Neuronal stem cell (in vitro differentiated cells): ENCODE results near the gene UTP25.

Source experiments
- DNase-seq: peaks from one replicate; pipeline ENCODE4 v3.0.0-alpha.2; 2013; ENCODE audit warnings: low spot score
- H2AFZ ChIP-seq: one replicate; pipeline ENCODE4 v1.6.1; 2013; ENCODE audit warnings: mild to moderate bottlenecking, low read length, inconsistent platforms
- H2AK5ac ChIP-seq: 2 replicates; pipeline ENCODE4 v1.6.1; 2013; ENCODE audit warnings: low read depth, mild to moderate bottlenecking, inconsistent platforms, low read length, moderate library complexity, mixed read lengths
- H2BK120ac ChIP-seq: 2 replicates; pipeline ENCODE4 v1.6.1; 2013; ENCODE audit warnings: low read depth, mild to moderate bottlenecking, inconsistent platforms, low read length, moderate library complexity, mixed read lengths
- H2BK12ac ChIP-seq: one replicate; pipeline ENCODE4 v1.6.1; 2013; ENCODE audit warnings: low read length, inconsistent platforms
- H2BK15ac ChIP-seq: 2 replicates; pipeline ENCODE4 v1.6.1; 2013; ENCODE audit warnings: mild to moderate bottlenecking, low read length, inconsistent platforms, mixed read lengths
- H2BK5ac ChIP-seq: one replicate; pipeline ENCODE4 v1.6.1; 2013; ENCODE audit warnings: inconsistent platforms, mild to moderate bottlenecking, low read length, moderate library complexity
- H3K14ac ChIP-seq: one replicate; pipeline ENCODE4 v1.6.1; 2013; ENCODE audit warnings: low read length, inconsistent platforms
- H3K18ac ChIP-seq: 2 replicates; pipeline ENCODE4 v1.6.1; 2013; ENCODE audit warnings: low read length, inconsistent platforms
- H3K23ac ChIP-seq: 2 replicates; pipeline ENCODE4 v1.6.1; 2013; ENCODE audit warnings: low read depth, mild to moderate bottlenecking, mixed read lengths, low read length, inconsistent platforms; ENCODE audit not compliant: poor library complexity
- H3K27ac ChIP-seq: replicated peaks from 3 replicates; pipeline ENCODE4 v1.5.1; 2013; ENCODE audit warnings: low read length, inconsistent platforms
- H3K27me3 ChIP-seq, 3 experiments: 2 replicates each; pipeline ENCODE4 v1.6.1; 2013; ENCODE audit warnings: low read length in 3 of 3, mild to moderate bottlenecking in 2 of 3, inconsistent platforms in 1 of 3, low read depth in 1 of 3, mixed read lengths in 1 of 3, moderate library complexity in 1 of 3; ENCODE audit not compliant: control insufficient read depth in 3 of 3, insufficient read depth in 3 of 3
- H3K36me3 ChIP-seq, 2 donors: replicated peaks in 1 of 2; 2 replicates each; pipeline ENCODE4 v1.6.1; 2013; ENCODE audit warnings: low read length in 2 of 2; ENCODE audit not compliant: control insufficient read depth in 2 of 2, insufficient read depth in 2 of 2
- H3K4ac ChIP-seq: 2 replicates; pipeline ENCODE4 v1.6.1; 2013; ENCODE audit warnings: inconsistent platforms, mild to moderate bottlenecking, low read length, moderate library complexity
- H3K4me1 ChIP-seq, 2 donors: 1 replicate in 1 of 2; 2 replicates in 1 of 2; pipeline ENCODE4 v1.6.1; 2013; ENCODE audit warnings: low read length in 2 of 2, low read depth in 1 of 2; ENCODE audit not compliant: control insufficient read depth in 2 of 2, insufficient read depth in 1 of 2
- H3K4me2 ChIP-seq: one replicate; pipeline ENCODE4 v1.6.1; 2013; ENCODE audit warnings: mild to moderate bottlenecking, low read length, inconsistent platforms; ENCODE audit not compliant: insufficient read depth, poor library complexity, severe bottlenecking
- H3K4me3 ChIP-seq, 2 donors: 2 replicates each; pipeline ENCODE4 v1.5.1; 2013; ENCODE audit warnings: low read length in 2 of 2, mild to moderate bottlenecking in 2 of 2, inconsistent platforms in 1 of 2, moderate library complexity in 1 of 2
- H3K79me1 ChIP-seq: one replicate; pipeline ENCODE4 v1.6.1; 2013; ENCODE audit warnings: low read depth, mild to moderate bottlenecking, inconsistent platforms, low read length, moderate library complexity
- H3K9ac ChIP-seq: one replicate; pipeline ENCODE4 v1.6.1; 2013; ENCODE audit warnings: mild to moderate bottlenecking, low read depth, low read length, inconsistent platforms; ENCODE audit not compliant: poor library complexity
- H3K9me3 ChIP-seq, 2 donors: replicated peaks in 1 of 2; 2 replicates each; pipeline versions ENCODE3 to v1.6.1; 2013; ENCODE audit warnings: low read length in 2 of 2, mild to moderate bottlenecking in 2 of 2, inconsistent platforms in 1 of 2, low read depth in 1 of 2, mixed read lengths in 1 of 2, moderate library complexity in 1 of 2; ENCODE audit not compliant: control insufficient read depth in 2 of 2, insufficient read depth in 1 of 2
- H4K8ac ChIP-seq: one replicate; pipeline ENCODE4 v1.6.1; 2013; ENCODE audit warnings: low read depth, mild to moderate bottlenecking, inconsistent platforms, low read length, moderate library complexity
- H4K91ac ChIP-seq: one replicate; pipeline ENCODE4 v1.6.1; 2013; ENCODE audit warnings: low read length, low read depth, mild to moderate bottlenecking, inconsistent platforms; ENCODE audit not compliant: poor library complexity
- WGBS, 2 donors: extraction: QIAGEN DNeasy Blood & Tissue Kit; methylation state at CpG; one replicate each; pipeline ENCODE4 v1.1.7; 2013; ENCODE audit warnings: missing lambda C conversion rate in 2 of 2, mixed read lengths in 1 of 2; ENCODE audit not compliant: insufficient read length in 2 of 2, insufficient replicate concordance in 1 of 2; ENCODE audit errors: extremely low coverage in 2 of 2; 5-methylcytosine and 5-hydroxymethylcytosine counted together

Gene UTP25

DNA sequence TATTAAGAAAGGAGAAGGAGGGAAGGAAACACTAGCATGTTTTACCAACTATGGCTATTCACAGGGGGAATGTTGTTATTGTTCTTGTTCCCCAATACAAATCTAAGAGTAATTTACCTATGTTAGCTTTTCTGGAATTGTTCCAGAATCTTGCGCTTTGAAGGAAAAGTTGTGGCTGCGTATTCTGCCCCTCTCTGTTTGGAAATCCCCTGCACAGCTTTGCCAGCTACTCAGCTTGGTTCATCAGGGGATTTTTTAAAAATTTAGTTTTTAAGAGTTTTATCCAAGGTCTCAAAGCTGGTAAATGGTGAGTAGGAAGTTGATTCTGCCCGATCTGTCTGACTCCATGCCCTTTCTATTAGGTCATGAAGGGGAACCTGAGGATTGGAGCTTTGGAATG is 12.3 kb upstream of the UTP25 start:
- Histone ChIP-seq H2BK15ac (no peak overlapping the region), H3K18ac (no peak overlapping the region), H3K4ac (no peak overlapping the region), H2AFZ (no peak overlapping the region), H3K9ac (no peak overlapping the region), H4K91ac (no peak overlapping the region), H3K27me3 (peaks cover 0 to 48% (median 0%) of the 10 kb centered on the region in 3 experiments), H3K4me2 (no peak overlapping the region), H3K27ac (no peak overlapping the region), H3K23ac (no peak overlapping the region), H2AK5ac (no peak overlapping the region), H3K14ac (no peak overlapping the region), H3K9me3 (no peaks in the 10 kb centered on the region), H3K79me1 (no peaks in the 10 kb centered on the region), H3K4me1 (peaks cover 3 to 4% of the 10 kb centered on the region in 2 donors), H2BK120ac (no peak overlapping the region), H3K4me3 (no peak overlapping the region), H4K8ac (no peak overlapping the region), H2BK5ac (no peak overlapping the region), H3K36me3 (no peaks in the 10 kb centered on the region), H2BK12ac (no peak overlapping the region)
- WGBS, 2 donors = no CpG with 5 or more reads among the region's 3 CpGs
- DNase-seq = no peak

DNA sequence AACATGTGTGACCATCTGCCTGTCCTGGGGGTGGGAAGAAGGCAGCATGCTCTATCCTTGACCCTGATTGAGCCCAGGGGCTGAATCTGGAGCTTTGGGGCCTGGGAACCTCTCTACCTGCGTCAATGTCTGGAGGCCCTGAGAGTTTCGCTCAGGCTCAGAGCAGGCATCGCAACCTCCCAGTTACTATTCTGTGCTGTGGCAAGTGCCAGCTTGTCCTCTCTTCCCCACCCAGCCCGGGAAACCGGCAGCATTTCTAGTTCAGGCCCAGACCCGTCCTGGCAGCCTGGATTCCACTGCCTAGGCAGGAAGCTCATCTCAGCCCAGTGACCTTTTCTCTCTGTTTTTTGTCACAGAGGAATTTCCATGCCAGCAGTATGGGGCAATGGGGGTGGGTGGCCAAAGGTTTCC is 11.8 kb upstream of the UTP25 start:
- no peak overlapping the region for H3K18ac ChIP-seq
- H3K4me3 ChIP-seq = no peak overlapping the region
- H2BK12ac ChIP-seq = no peak overlapping the region
- H3K4me1 ChIP-seq = peaks cover 0 to under 1% of the 10 kb centered on the region in 2 donors
- H3K36me3 ChIP-seq = no peaks in the 10 kb centered on the region
- no peaks in the 10 kb centered on the region for H3K9me3 ChIP-seq
- peaks cover 0 to 48% (median 0%) of the 10 kb centered on the region in 3 experiments for H3K27me3 ChIP-seq
- WGBS, 2 donors = no CpG with 5 or more reads among the region's 6 CpGs
- no peak overlapping the region for H3K4me2 ChIP-seq
- H2BK15ac ChIP-seq = no peak overlapping the region
- DNase-seq = no peak
- H2BK120ac ChIP-seq = no peak overlapping the region
- no peak overlapping the region for H2BK5ac ChIP-seq
- no peak overlapping the region for H3K23ac ChIP-seq
- no peak overlapping the region for H4K8ac ChIP-seq
- peak overlapping the region; percentile 44 for H2AFZ ChIP-seq
- no peak overlapping the region for H3K14ac ChIP-seq
- no peak overlapping the region for H2AK5ac ChIP-seq
- H3K79me1 ChIP-seq = no peaks in the 10 kb centered on the region
- H3K27ac ChIP-seq = no peak overlapping the region
- H4K91ac ChIP-seq = no peak overlapping the region
- no peak overlapping the region for H3K4ac ChIP-seq
- H3K9ac ChIP-seq = no peak overlapping the region

DNA sequence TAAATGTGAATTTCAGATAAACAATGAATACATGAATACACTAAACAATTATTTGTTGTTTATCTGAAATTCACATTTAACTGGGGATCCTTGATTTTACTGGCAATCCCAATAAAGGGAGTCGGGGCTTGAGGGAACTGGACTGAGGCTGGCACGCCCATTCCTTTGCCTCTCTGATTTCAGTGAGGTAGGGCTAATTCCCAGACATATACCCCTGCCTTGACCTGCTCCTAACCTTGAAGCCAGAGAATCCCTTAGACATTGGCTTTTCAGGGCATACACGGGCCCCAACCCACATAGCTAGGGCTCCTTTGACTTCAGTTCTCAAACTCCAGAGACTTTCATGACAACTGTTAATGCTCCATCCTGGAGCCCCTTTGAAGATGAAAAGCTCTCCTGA is 10.8 kb upstream of the UTP25 start:
- DNase-seq = no peak
- no peak overlapping the region for H3K4ac ChIP-seq
- H2BK5ac ChIP-seq = no peak overlapping the region
- no peak overlapping the region for H2BK15ac ChIP-seq
- WGBS, 2 donors = no CpG with 5 or more reads among the region's 3 CpGs
- no peaks in the 10 kb centered on the region for H3K79me1 ChIP-seq
- no peak overlapping the region for H3K14ac ChIP-seq
- H3K4me2 ChIP-seq = no peak overlapping the region
- H3K18ac ChIP-seq = no peak overlapping the region
- H3K4me1 ChIP-seq = no peaks in the 10 kb centered on the region
- H2BK120ac ChIP-seq = no peak overlapping the region
- no peak overlapping the region for H4K91ac ChIP-seq
- no peak overlapping the region for H2BK12ac ChIP-seq
- H2AFZ ChIP-seq = no peak overlapping the region
- H3K27me3 ChIP-seq = peaks cover 0 to 46% (median 0%) of the 10 kb centered on the region in 3 experiments
- H4K8ac ChIP-seq = no peak overlapping the region
- H3K36me3 ChIP-seq = no peaks in the 10 kb centered on the region
- no peak overlapping the region for H3K9ac ChIP-seq
- no peak overlapping the region for H3K27ac ChIP-seq
- no peak overlapping the region for H3K4me3 ChIP-seq
- no peak overlapping the region for H2AK5ac ChIP-seq
- no peaks in the 10 kb centered on the region for H3K9me3 ChIP-seq
- H3K23ac ChIP-seq = no peak overlapping the region

DNA sequence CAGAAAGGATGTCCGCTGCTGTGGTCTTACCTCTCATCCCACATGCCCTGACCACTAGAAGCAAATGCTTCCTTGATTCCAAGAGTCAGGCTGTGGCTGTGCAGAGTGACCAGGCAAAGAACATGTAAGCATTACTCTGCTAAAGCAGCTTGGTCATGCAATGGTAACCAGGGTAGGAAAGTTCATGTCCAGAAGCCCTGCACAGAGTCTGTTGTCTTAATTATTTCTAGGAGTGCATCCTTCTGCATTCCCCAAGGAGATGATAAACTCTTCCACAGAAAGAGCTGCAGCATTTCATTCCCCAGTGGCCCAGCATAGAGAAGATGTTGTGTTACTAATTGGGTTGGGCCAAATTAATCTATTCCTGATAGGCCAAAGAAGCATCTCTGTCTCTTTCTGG is 10.1 kb upstream of the UTP25 start:
- Histone ChIP-seq H3K4me3 (no peak overlapping the region), H3K23ac (no peak overlapping the region), H3K18ac (no peak overlapping the region), H3K4ac (no peak overlapping the region), H3K9me3 (no peaks in the 10 kb centered on the region), H4K8ac (no peak overlapping the region), H3K14ac (no peak overlapping the region), H4K91ac (no peak overlapping the region), H2BK120ac (no peak overlapping the region), H2BK5ac (no peak overlapping the region), H2AFZ (no peak overlapping the region), H3K79me1 (no peaks in the 10 kb centered on the region), H2BK12ac (no peak overlapping the region), H3K4me2 (no peak overlapping the region), H2BK15ac (no peak overlapping the region), H2AK5ac (no peak overlapping the region), H3K27ac (no peak overlapping the region), H3K9ac (no peak overlapping the region), H3K4me1 (peaks cover 0 to 1% of the 10 kb centered on the region in 2 donors), H3K36me3 (no peaks in the 10 kb centered on the region), H3K27me3 (peaks cover 0 to 41% (median 0%) of the 10 kb centered on the region in 3 experiments)
- WGBS, 2 donors = no CpG with 5 or more reads among the region's 1 CpG
- DNase-seq = no peak
